Transverse colon (tissue), 4 donors: Measurements from ENCODE around the gene FGD5.

Experiments
- CTCF ChIP-seq, 5 experiments: fragments of 200-600 bp in 3 of 5; fragments of 450-650 bp in 2 of 5; sonication (generic) in 3 of 5; IDR thresholded peaks; 1 replicate in 2 of 5; 2 replicates in 3 of 5; pipeline ENCODE4 v1.5.1; 2016 to 2017; ENCODE audit warnings: antibody characterized with exemption in 5 of 5, inconsistent platforms in 3 of 5, mild to moderate bottlenecking in 2 of 5, moderate library complexity in 1 of 5
- POLR2A ChIP-seq: fragments of 450-650 bp; IDR thresholded peaks from one replicate; pipeline ENCODE4 v1.6.1; 2016; ENCODE audit warnings: antibody characterized with exemption, mild to moderate bottlenecking, moderate library complexity
- POLR2AphosphoS5 ChIP-seq, 3 donors: sonication (generic); formaldehyde crosslinking; IDR thresholded peaks; one replicate each; pipeline ENCODE4 v1.6.1; 2016; ENCODE audit warnings: antibody characterized with exemption in 3 of 3

DNA sequence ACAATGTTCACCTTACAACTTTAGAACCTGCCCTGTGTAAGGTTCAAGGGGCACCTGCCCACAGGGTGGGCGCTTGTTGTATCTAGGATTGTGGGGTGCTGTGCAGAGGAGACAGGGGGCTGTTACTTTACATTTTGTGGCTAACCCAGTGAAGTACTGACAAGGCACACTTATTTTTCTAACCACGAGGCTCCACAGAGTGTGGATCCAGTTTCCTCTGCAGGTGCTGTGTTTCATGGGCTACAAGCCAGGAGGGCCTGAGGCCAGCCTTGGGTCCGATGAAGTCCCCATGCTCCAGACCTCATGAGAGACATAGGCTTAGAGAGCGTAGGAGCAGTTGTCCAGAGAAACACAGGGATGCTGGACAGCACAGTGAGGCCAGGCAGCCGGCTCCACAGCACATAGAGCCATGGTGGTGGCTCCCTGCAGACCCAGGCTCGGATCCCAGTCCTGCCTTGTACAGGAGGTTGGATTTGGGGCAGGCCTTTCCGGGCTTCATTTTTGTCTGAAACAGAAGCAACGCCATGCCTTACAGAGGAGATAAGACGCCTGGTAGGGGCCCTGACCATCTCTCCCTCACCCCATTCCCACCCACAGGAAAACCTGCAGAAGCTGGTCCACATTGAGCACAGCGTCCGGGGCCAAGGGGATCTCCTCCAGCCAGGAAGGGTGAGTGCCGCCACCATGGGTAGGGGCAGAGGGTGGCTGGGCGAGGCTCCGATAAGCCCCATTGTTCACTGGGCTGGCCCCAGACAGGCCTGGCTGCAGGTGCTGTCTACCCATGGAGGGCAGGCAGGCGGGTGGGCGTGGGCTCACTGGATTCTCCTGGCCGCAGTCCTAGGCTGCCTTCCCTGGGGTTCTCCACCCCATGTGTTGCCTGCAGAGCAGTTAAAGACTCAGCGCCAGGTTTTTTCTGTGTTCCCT is 88.5 kb downstream of the FGD5 start:
- TF ChIP-seq CTCF (IDR thresholded peaks at IDR 0.05) (no peak), POLR2A (no peak), POLR2AphosphoS5 (IDR thresholded peaks at IDR 0.05) (no peak)
